HepG2 (cell line): Measurements from ENCODE around the gene NF2. TPM values are rescaled to one million over a fixed set of nuclear protein-coding genes. Genes with fewer than 3 reads are reported as not detected.

Source experiments
- AFF4 ChIP-seq: sonication (generic); formaldehyde crosslinking; IDR thresholded peaks from 2 replicates; pipeline ENCODE4 v1.4.0; 2020; ENCODE audit warnings: missing genetic modification reagents
- BCL6 ChIP-seq: IDR thresholded peaks from 2 replicates; pipeline ENCODE4 v1.6.1; 2016; ENCODE audit warnings: missing genetic modification reagents, missing compliant biosample characterization
- EHMT2 ChIP-seq: fragments of 200-600 bp; sonication (generic); IDR thresholded peaks from 2 replicates; pipeline ENCODE4 v1.7.0; 2017; ENCODE audit warnings: antibody characterized with exemption, low read depth, low read length, borderline replicate concordance
- KAT8 ChIP-seq: IDR thresholded peaks from 2 replicates; pipeline ENCODE4 v1.6.1; 2016; ENCODE audit warnings: missing genetic modification reagents, missing compliant biosample characterization
- MZF1 ChIP-seq: sonication (generic); formaldehyde crosslinking; IDR thresholded peaks from 2 replicates; pipeline ENCODE4 v1.8.1; 2023; ENCODE audit warnings: mild to moderate bottlenecking, missing genetic modification reagents, borderline replicate concordance
- SOX13 ChIP-seq, 3 experiments: fragments of 450-650 bp in 1 of 3; sonication (generic) in 1 of 3; formaldehyde crosslinking in 1 of 3; IDR thresholded peaks in 2 of 3; conservative IDR thresholded peaks in 1 of 3; 2 replicates each; pipeline versions ENCODE4 v1.5.0 to v1.6.1; 2016 to 2020; ENCODE audit warnings: antibody characterized with exemption in 1 of 3, mild to moderate bottlenecking in 1 of 3, missing compliant biosample characterization in 1 of 3, missing genetic modification reagents in 1 of 3, moderate library complexity in 1 of 3
- ZBTB46 ChIP-seq: sonication (generic); formaldehyde crosslinking; IDR thresholded peaks from 2 replicates; pipeline ENCODE4 v1.4.0; 2020; ENCODE audit warnings: mild to moderate bottlenecking, missing genetic modification reagents, borderline replicate concordance
- ZNF18 ChIP-seq: sonication (generic); formaldehyde crosslinking; IDR thresholded peaks from 2 replicates; pipeline ENCODE4 v1.8.0; 2022; ENCODE audit warnings: mild to moderate bottlenecking, missing genetic modification reagents; ENCODE audit not compliant: insufficient replicate concordance
- ZNF318 ChIP-seq: sonication (generic); formaldehyde crosslinking; IDR thresholded peaks from 2 replicates; pipeline ENCODE4 v1.4.0; 2020; ENCODE audit warnings: mild to moderate bottlenecking, missing genetic modification reagents
- ZNF367 ChIP-seq: sonication (generic); formaldehyde crosslinking; IDR thresholded peaks from 2 replicates; pipeline ENCODE4 v1.4.0; 2020; ENCODE audit warnings: missing genetic modification reagents, borderline replicate concordance
- polyA plus RNA-seq, 8 experiments: library from polyadenylated mRNA; depleted of rRNA in 3 of 8; stranded (reverse) in 7 of 8; unstranded in 1 of 8; fragments of >200 nt; fragmentation: Illumina TruSeq in 4 of 8; extraction: Trizol in 4 of 8; gene quantifications; 2 replicates each; pipeline versions ENCODE4 v1.2.1 to v1.2.3, GENCODE V29; 2011 to 2016; ENCODE audit warnings: low read depth in 4 of 8, missing spikeins in 1 of 8, mixed read lengths in 1 of 8; ENCODE audit not compliant: insufficient read depth in 1 of 8
- total RNA-seq, 5 experiments: library from RNA; depleted of rRNA; stranded (reverse); fragments of >200 nt; fragmentation: Illumina TruSeq; extraction: Trizol; gene quantifications; 2 replicates each; pipeline ENCODE4 v1.2.3, GENCODE V29; 2016; ENCODE audit warnings: low read depth in 1 of 5

The NF2 gene
- total and polyA plus RNA-seq, 2 of the 13 experiments (the other 11 are each of a cell fraction or from before 2014, with no cell fraction given), result 9.3 to 33.3 TPM

DNA sequence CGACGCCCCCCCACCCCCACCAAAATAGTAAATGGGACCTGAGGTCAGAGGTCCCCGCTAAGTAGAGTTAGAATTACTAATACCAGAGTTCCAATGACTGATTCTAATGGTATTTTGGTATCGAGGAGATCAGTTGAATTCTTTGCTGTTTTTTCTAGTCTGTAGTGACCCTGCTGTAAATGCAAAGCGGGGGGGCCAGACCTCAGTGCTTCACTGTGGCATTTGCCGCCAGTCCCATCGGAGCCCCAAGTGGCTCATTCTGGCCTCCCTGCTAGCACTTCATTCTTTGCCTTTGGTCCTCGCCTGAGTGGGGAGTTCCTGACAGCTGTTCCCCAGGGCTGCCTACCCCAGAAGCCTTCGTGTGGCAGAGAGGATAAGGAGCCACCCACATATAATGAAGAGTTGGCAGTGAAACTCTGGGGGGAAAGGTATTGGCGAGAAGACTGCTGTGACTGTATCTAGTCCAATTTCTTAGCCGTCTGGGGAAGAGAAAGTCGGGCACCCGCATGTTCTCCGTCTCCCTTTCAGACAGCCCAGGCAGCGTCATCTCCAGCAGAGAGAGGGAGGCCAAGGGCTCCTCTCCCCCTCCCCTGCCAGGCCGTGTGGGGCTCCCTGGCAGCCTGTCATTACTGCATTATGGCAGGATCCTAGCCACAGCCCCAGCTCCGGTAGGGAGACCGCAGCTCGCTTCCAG is 96.9 kb downstream of the NF2 start (continued):
- TF ChIP-seq ZNF18 (CRISPR knock-in tag), result no peak
- TF ChIP-seq KAT8, result no peak
- TF ChIP-seq AFF4 (CRISPR knock-in tag), result no peak
- TF ChIP-seq ZBTB46, result no peak
- TF ChIP-seq BCL6 (CRISPR knock-in tag), result no peak
- TF ChIP-seq MZF1 (CRISPR knock-in tag), result no peak
- no peak for TF ChIP-seq ZNF318 (CRISPR knock-in tag)
- no peak for TF ChIP-seq ZNF367 (CRISPR knock-in tag)
- no peak for TF ChIP-seq EHMT2
- TF ChIP-seq SOX13 (IDR thresholded peaks at IDR 0.05), result no peak
- TF ChIP-seq SOX13 (CRISPR knock-in tag; conservative IDR thresholded peaks at IDR 0.05 in 1 of 2, IDR thresholded peaks at IDR 0.05 in 1 of 2), result no peak
